ENCODE results near the gene MACROD2.

Gene MACROD2

GRCh38 chr20:14303651-14304050, 308.3 kb downstream of the MACROD2 start:
- Histone ChIP-seq H3K4me3 (ENCODE audit: insufficient read length, low read depth) (no peak overlapping the region), H3K9me3 (ENCODE audit: insufficient read depth, low read length) (no peaks in the 10 kb centered on the region), H3K4me1 (ENCODE audit: insufficient read depth, insufficient read length) (no peaks in the 10 kb centered on the region), H3K27me3 (ENCODE audit: insufficient read depth, insufficient read length) (no peaks in the 10 kb centered on the region), H3K9ac (ENCODE audit: insufficient read length, low read depth) (no peak overlapping the region), H3K36me3 (ENCODE audit: insufficient read depth, insufficient read length, low read length) (no peaks in the 10 kb centered on the region)
- DNase-seq (ENCODE audit: low read depth, low spot score), result no peak
- TF ChIP-seq ZNF274 (IDR thresholded peaks at IDR 0.05; ENCODE audit: low read depth, low read length) (no peak), SUZ12 (IDR thresholded peaks at IDR 0.05; ENCODE audit: extremely low read depth, insufficient read depth, insufficient read length) (no peak), YY1 (IDR thresholded peaks at IDR 0.05; ENCODE audit: insufficient read depth, insufficient read length) (no peak)

- TF ChIP-seq YY1 (IDR thresholded peaks at IDR 0.05; ENCODE audit: insufficient read depth, insufficient read length) (no peak), ZNF274 (IDR thresholded peaks at IDR 0.05; ENCODE audit: low read depth, low read length) (no peak), SUZ12 (IDR thresholded peaks at IDR 0.05; ENCODE audit: extremely low read depth, insufficient read depth, insufficient read length) (no peak)
- Histone ChIP-seq H3K9ac (ENCODE audit: insufficient read length, low read depth) (no peak overlapping the region), H3K9me3 (ENCODE audit: insufficient read depth, low read length) (no peaks in the 10 kb centered on the region), H3K27me3 (ENCODE audit: insufficient read depth, insufficient read length) (no peaks in the 10 kb centered on the region), H3K4me1 (ENCODE audit: insufficient read depth, insufficient read length) (no peaks in the 10 kb centered on the region), H3K4me3 (ENCODE audit: insufficient read length, low read depth) (no peak overlapping the region), H3K36me3 (ENCODE audit: insufficient read depth, insufficient read length, low read length) (no peaks in the 10 kb centered on the region)
- no peak for DNase-seq (ENCODE audit: low read depth, low spot score)
Observed at GRCh38 chr20:14304472-14304871, 309.2 kb downstream of the MACROD2 start.

- no peak for DNase-seq (ENCODE audit: low read depth, low spot score)
- H3K9me3 ChIP-seq (ENCODE audit: insufficient read depth, low read length), result no peaks in the 10 kb centered on the region
- H3K36me3 ChIP-seq (ENCODE audit: insufficient read depth, insufficient read length, low read length), result no peaks in the 10 kb centered on the region
- TF ChIP-seq SUZ12 (IDR thresholded peaks at IDR 0.05; ENCODE audit: extremely low read depth, insufficient read depth, insufficient read length) (no peak), ZNF274 (IDR thresholded peaks at IDR 0.05; ENCODE audit: low read depth, low read length) (no peak), YY1 (IDR thresholded peaks at IDR 0.05; ENCODE audit: insufficient read depth, insufficient read length) (no peak)
- H3K9ac ChIP-seq (ENCODE audit: insufficient read length, low read depth), result no peak overlapping the region
- no peaks in the 10 kb centered on the region for H3K27me3 ChIP-seq (ENCODE audit: insufficient read depth, insufficient read length)
- no peak overlapping the region for H3K4me3 ChIP-seq (ENCODE audit: insufficient read length, low read depth)
- no peaks in the 10 kb centered on the region for H3K4me1 ChIP-seq (ENCODE audit: insufficient read depth, insufficient read length)
Observed at GRCh38 chr20:14307956-14308355, 312.6 kb downstream of the MACROD2 start.

GRCh38 chr20:14310977-14311627, 315.8 kb downstream of the MACROD2 start:
- no peaks in the 10 kb centered on the region for H3K36me3 ChIP-seq (ENCODE audit: insufficient read depth, insufficient read length, low read length)
- H3K9ac ChIP-seq (ENCODE audit: insufficient read length, low read depth), result no peak overlapping the region
- no peak overlapping the region for H3K4me3 ChIP-seq (ENCODE audit: insufficient read length, low read depth)
- H3K4me1 ChIP-seq (ENCODE audit: insufficient read depth, insufficient read length), result no peaks in the 10 kb centered on the region
- no peak for DNase-seq (ENCODE audit: low read depth, low spot score)
- no peaks in the 10 kb centered on the region for H3K27me3 ChIP-seq (ENCODE audit: insufficient read depth, insufficient read length)
- TF ChIP-seq YY1 (IDR thresholded peaks at IDR 0.05; ENCODE audit: insufficient read depth, insufficient read length) (no peak), SUZ12 (IDR thresholded peaks at IDR 0.05; ENCODE audit: extremely low read depth, insufficient read depth, insufficient read length) (no peak), ZNF274 (IDR thresholded peaks at IDR 0.05; ENCODE audit: low read depth, low read length) (no peak)
- no peaks in the 10 kb centered on the region for H3K9me3 ChIP-seq (ENCODE audit: insufficient read depth, low read length)

GRCh38 chr20:14312001-14312400, 316.7 kb downstream of the MACROD2 start:
- Histone ChIP-seq H3K4me3 (ENCODE audit: insufficient read length, low read depth) (no peak overlapping the region), H3K9ac (ENCODE audit: insufficient read length, low read depth) (no peak overlapping the region), H3K4me1 (ENCODE audit: insufficient read depth, insufficient read length) (no peaks in the 10 kb centered on the region), H3K9me3 (ENCODE audit: insufficient read depth, low read length) (no peaks in the 10 kb centered on the region), H3K27me3 (ENCODE audit: insufficient read depth, insufficient read length) (no peaks in the 10 kb centered on the region), H3K36me3 (ENCODE audit: insufficient read depth, insufficient read length, low read length) (no peaks in the 10 kb centered on the region)
- DNase-seq (ENCODE audit: low read depth, low spot score), result no peak
- no peak for TF ChIP-seq ZNF274 (IDR thresholded peaks at IDR 0.05; ENCODE audit: low read depth, low read length)
- no peak for TF ChIP-seq YY1 (IDR thresholded peaks at IDR 0.05; ENCODE audit: insufficient read depth, insufficient read length)
- TF ChIP-seq SUZ12 (IDR thresholded peaks at IDR 0.05; ENCODE audit: extremely low read depth, insufficient read depth, insufficient read length), result no peak

- DNase-seq (ENCODE audit: low read depth, low spot score), result no peak
- H3K4me3 ChIP-seq (ENCODE audit: insufficient read length, low read depth), result no peak overlapping the region
- no peaks in the 10 kb centered on the region for H3K9me3 ChIP-seq (ENCODE audit: insufficient read depth, low read length)
- no peaks in the 10 kb centered on the region for H3K4me1 ChIP-seq (ENCODE audit: insufficient read depth, insufficient read length)
- no peaks in the 10 kb centered on the region for H3K27me3 ChIP-seq (ENCODE audit: insufficient read depth, insufficient read length)
- no peak overlapping the region for H3K9ac ChIP-seq (ENCODE audit: insufficient read length, low read depth)
- no peak for TF ChIP-seq ZNF274 (IDR thresholded peaks at IDR 0.05; ENCODE audit: low read depth, low read length)
- no peak for TF ChIP-seq YY1 (IDR thresholded peaks at IDR 0.05; ENCODE audit: insufficient read depth, insufficient read length)
- TF ChIP-seq SUZ12 (IDR thresholded peaks at IDR 0.05; ENCODE audit: extremely low read depth, insufficient read depth, insufficient read length), result no peak
- H3K36me3 ChIP-seq (ENCODE audit: insufficient read depth, insufficient read length, low read length), result no peaks in the 10 kb centered on the region
Observed at GRCh38 chr20:14313341-14314020, 318.2 kb downstream of the MACROD2 start.

GRCh38 chr20:14319704-14320103, 324.4 kb downstream of the MACROD2 start:
- Histone ChIP-seq H3K9ac (ENCODE audit: insufficient read length, low read depth) (no peak overlapping the region), H3K36me3 (ENCODE audit: insufficient read depth, insufficient read length, low read length) (no peaks in the 10 kb centered on the region), H3K9me3 (ENCODE audit: insufficient read depth, low read length) (no peaks in the 10 kb centered on the region), H3K27me3 (ENCODE audit: insufficient read depth, insufficient read length) (no peaks in the 10 kb centered on the region), H3K4me1 (ENCODE audit: insufficient read depth, insufficient read length) (no peaks in the 10 kb centered on the region), H3K4me3 (ENCODE audit: insufficient read length, low read depth) (no peak overlapping the region)
- DNase-seq (ENCODE audit: low read depth, low spot score), result no peak
- no peak for TF ChIP-seq SUZ12 (IDR thresholded peaks at IDR 0.05; ENCODE audit: extremely low read depth, insufficient read depth, insufficient read length)
- no peak for TF ChIP-seq ZNF274 (IDR thresholded peaks at IDR 0.05; ENCODE audit: low read depth, low read length)
- TF ChIP-seq YY1 (IDR thresholded peaks at IDR 0.05; ENCODE audit: insufficient read depth, insufficient read length), result no peak
